Endothelial cell of umbilical vein (primary cell): ENCODE measurements around the gene ESF1. TPM values are rescaled to one million over a fixed set of nuclear protein-coding genes. Genes with fewer than 3 reads are reported as not detected.

Experiments used
- BruUV-seq: library from RNA; stranded (reverse); fragments of 400-500 nt; replicated peaks from 2 replicates; lab custom pipeline; 2021; lab: Mats Ljungman, UMichigan
- CTCF ChIA-PET: fragments of 300-600, 350-600 bp; sonication (Branson Sonifier 250); formaldehyde crosslinking; loops from one replicate; lab custom pipeline; 2021; ENCODE audit warnings: antibody characterized with exemption, inconsistent platforms; lab: Charles Lee
- POLR2A ChIA-PET: fragments of 300-600, 350-600 bp; sonication (Branson Sonifier 250); formaldehyde crosslinking; loops from one replicate; lab custom pipeline; 2021; ENCODE audit warnings: antibody characterized with exemption, inconsistent platforms; lab: Charles Lee
- DNase-seq: peaks from one replicate; pipeline ENCODE4 v3.0.0-alpha.2; 2011; ENCODE audit warnings: low read depth, low spot score
- FAIRE-seq: peaks from 2 replicates; lab custom pipeline; 2011; peaks lifted over from hg19 to GRCh38; lab: Jason Lieb, UNC
- H2AFZ ChIP-seq: 2 replicates; pipeline ENCODE4 v1.6.0; 2012; ENCODE audit warnings: low read depth, low read length, control low read depth, inconsistent platforms
- H3K27ac ChIP-seq: 2 replicates; pipeline ENCODE4 v1.5.1; 2011; ENCODE audit warnings: low read depth, mild to moderate bottlenecking, control low read depth, low read length, moderate library complexity; ENCODE audit not compliant: insufficient read depth
- H3K27me3 ChIP-seq, 2 experiments: 2 replicates each; pipeline versions ENCODE4 v1.6.0 to v1.6.1; 2011; ENCODE audit warnings: low read length in 2 of 2, mixed read lengths in 1 of 2; ENCODE audit not compliant: control insufficient read depth in 2 of 2, insufficient read depth in 2 of 2
- H3K36me3 ChIP-seq, 2 experiments: 2 replicates in 1 of 2; 3 replicates in 1 of 2; pipeline ENCODE4 v1.5.1; 2011; ENCODE audit warnings: low read length in 2 of 2, mild to moderate bottlenecking in 1 of 2, moderate library complexity in 1 of 2; ENCODE audit not compliant: control insufficient read depth in 2 of 2, insufficient read depth in 2 of 2; ENCODE audit errors: extremely low read depth in 1 of 2
- H3K4me1 ChIP-seq: 3 replicates; pipeline ENCODE4 v1.5.1; 2011; ENCODE audit warnings: mild to moderate bottlenecking, low read length; ENCODE audit not compliant: control insufficient read depth, insufficient read depth; ENCODE audit errors: extremely low read depth
- H3K4me2 ChIP-seq: 2 replicates; pipeline ENCODE4 v1.6.1; 2011; ENCODE audit warnings: low read length, control low read depth, mixed read lengths; ENCODE audit not compliant: insufficient read depth
- H3K4me3 ChIP-seq, 3 experiments: fragments of 200-600 bp in 1 of 3; sonication (generic), shearing (Covaris generic) in 1 of 3; replicated peaks in 1 of 3; 2 replicates each; pipeline ENCODE4 v1.5.1; 2011 to 2016; ENCODE audit warnings: control low read depth in 3 of 3, low read length in 3 of 3, mild to moderate bottlenecking in 2 of 3, inconsistent platforms in 1 of 3, low read depth in 1 of 3, moderate library complexity in 1 of 3; ENCODE audit not compliant: insufficient read depth in 1 of 3
- H3K79me2 ChIP-seq: 2 replicates; pipeline ENCODE4 v1.6.0; 2012; ENCODE audit warnings: low read length, inconsistent platforms; ENCODE audit not compliant: control insufficient read depth, insufficient read depth
- H3K9ac ChIP-seq: replicated peaks from 2 replicates; pipeline ENCODE3; 2011; ENCODE audit warnings: low read length, control low read depth; ENCODE audit not compliant: insufficient read depth; ENCODE audit errors: extremely low read depth
- H3K9me1 ChIP-seq: replicated peaks from 3 replicates; pipeline ENCODE4 v1.6.0; 2011; ENCODE audit warnings: mild to moderate bottlenecking, low read length; ENCODE audit not compliant: control insufficient read depth, insufficient read depth; ENCODE audit errors: extremely low read depth
- H3K9me3 ChIP-seq: replicated peaks from 2 replicates; pipeline ENCODE4 v1.5.1; 2012; ENCODE audit warnings: low read length, inconsistent platforms; ENCODE audit not compliant: control insufficient read depth, insufficient read depth
- H4K20me1 ChIP-seq: replicated peaks from 2 replicates; pipeline ENCODE3; 2011; ENCODE audit warnings: mild to moderate bottlenecking, low read length; ENCODE audit not compliant: control insufficient read depth, insufficient read depth; ENCODE audit errors: extremely low read depth
- EZH2 ChIP-seq: IDR thresholded peaks from 2 replicates; pipeline ENCODE4 v1.6.1; 2012; ENCODE audit warnings: borderline replicate concordance, low read depth, mild to moderate bottlenecking, moderate library complexity, low read length, inconsistent platforms; ENCODE audit not compliant: severe bottlenecking
- FOS ChIP-seq: IDR thresholded peaks from 2 replicates; pipeline ENCODE4 v1.6.1; 2011; ENCODE audit warnings: mild to moderate bottlenecking, low read length, moderate library complexity, borderline replicate concordance; ENCODE audit not compliant: insufficient read depth
- GATA2 ChIP-seq: IDR thresholded peaks from 2 replicates; pipeline ENCODE4 v1.7.0; 2011; ENCODE audit warnings: low read depth, mild to moderate bottlenecking, moderate library complexity, mixed read lengths, low read length; ENCODE audit not compliant: insufficient read length, insufficient read depth
- JUN ChIP-seq: IDR thresholded peaks from 2 replicates; pipeline ENCODE4 v1.6.1; 2011; ENCODE audit warnings: borderline replicate concordance, low read depth; ENCODE audit not compliant: insufficient read length, insufficient read depth
- MYC ChIP-seq: IDR thresholded peaks from one replicate; pipeline ENCODE4 v1.6.1; 2011; ENCODE audit warnings: mild to moderate bottlenecking, low read depth, low read length
- POLR2A ChIP-seq: IDR thresholded peaks from 2 replicates; pipeline ENCODE4 v1.6.1; 2012; ENCODE audit warnings: low read depth, mild to moderate bottlenecking, control low read depth, low read length
- POLR2AphosphoS5 ChIP-seq: IDR thresholded peaks from 2 replicates; pipeline ENCODE4 v1.6.1; 2012; ENCODE audit warnings: low read depth, mild to moderate bottlenecking, control low read depth, low read length, moderate library complexity; ENCODE audit not compliant: insufficient read depth
- dilution Hi-C: fragments of 300-500 bp; cut with MboI; formaldehyde crosslinking; loops from one replicate; pipeline ENCODE4 v1.15.0; 2019; ENCODE audit warnings: low sequenced_read_pairs; ENCODE audit not compliant: extremely low pct_ligation_motif_present
- intact Hi-C: fragments of 100-400 bp; cut with micrococcal nuclease; formaldehyde crosslinking; loops from one replicate; pipeline ENCODE4 v1.10.0; 2022
- polyA plus RNA-seq, 4 experiments: library from polyadenylated mRNA; depleted of rRNA in 3 of 4; stranded (reverse) in 3 of 4; unstranded in 1 of 4; fragments of >200 nt; gene quantifications; 2 replicates each; pipeline versions ENCODE4 v1.2.1 to v1.2.3, GENCODE V29; 2011 to 2012; ENCODE audit warnings: missing spikeins in 1 of 4
- total RNA-seq: library from RNA; stranded (reverse); gene quantifications from 2 replicates; pipeline ENCODE4 v1.2.3, GENCODE V29; 2021
- TF ChIP-seq, protein P1 (sequence below), 2 donors: IDR thresholded peaks; 1 replicate in 1 of 2; 2 replicates in 1 of 2; pipeline ENCODE4 v1.5.1; 2011; ENCODE audit warnings: low read length in 2 of 2, mild to moderate bottlenecking in 2 of 2, moderate library complexity in 2 of 2, control low read depth in 1 of 2, inconsistent platforms in 1 of 2, low read depth in 1 of 2; ENCODE audit not compliant: insufficient read depth in 1 of 2; ENCODE audit errors: extremely low read depth in 1 of 2
- TF ChIP-seq, protein P2 (sequence below): IDR thresholded peaks from 2 replicates; pipeline ENCODE4 v1.6.1; 2011; ENCODE audit not compliant: insufficient read depth, insufficient read length

The ESF1 gene
- total and polyA plus RNA-seq, 2 donors (not counting 3 experiments of a cell fraction or from before 2014, with no cell fraction given): 0.72 to 15.5 TPM

DNA sequence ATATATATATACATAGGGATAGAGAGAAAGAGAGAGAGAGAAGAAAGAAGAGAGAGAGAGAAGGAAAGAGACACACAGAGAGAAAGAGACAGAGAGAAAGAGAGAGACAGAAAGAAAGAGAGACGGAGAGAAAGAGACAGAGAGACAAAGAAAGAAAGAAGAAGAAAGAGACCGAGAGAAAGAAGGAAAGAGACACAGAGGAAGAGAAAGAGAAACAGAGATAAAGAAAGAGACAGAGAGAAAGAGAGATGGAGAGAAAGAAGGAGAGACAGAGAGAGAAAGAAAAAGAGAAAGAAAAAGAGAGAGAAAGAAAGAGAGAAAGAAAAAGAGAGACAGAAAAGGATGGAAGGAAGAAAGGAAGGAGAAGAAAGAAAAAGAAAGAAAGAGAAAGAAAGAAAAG is 99.1 kb downstream of the ESF1 start:
- Histone ChIP-seq H3K4me2 (no peak overlapping the region), H3K27me3 (no peaks in the 10 kb centered on the region), H3K4me3 (no peak overlapping the region), H3K9ac (no peak overlapping the region), H3K27ac (no peak overlapping the region), H2AFZ (no peak overlapping the region), H3K9me3 (no peaks in the 10 kb centered on the region), H3K36me3 (no peaks in the 10 kb centered on the region), H3K4me1 (no peaks in the 10 kb centered on the region), H4K20me1 (no peaks in the 10 kb centered on the region), H3K9me1 (no peaks in the 10 kb centered on the region), H3K79me2 (no peaks in the 10 kb centered on the region)
- no peak for FAIRE-seq
- CTCF ChIA-PET: no interaction called here
- DNase-seq: no peak
- no TSS peak for BruUV-seq
- POLR2A ChIA-PET: interaction anchor here (0.7 kb wide), 1 partner anchor 188 kb away, joined by 6 read pairs; no protein-coding TSS in a partner anchor
- intact Hi-C loops: no loop called here
- no peak for TF ChIP-seq JUN
- no peak for TF ChIP-seq EZH2
- no peak for TF ChIP-seq GATA2
- TF ChIP-seq MYC: no peak
- TF ChIP-seq, protein P1, sequence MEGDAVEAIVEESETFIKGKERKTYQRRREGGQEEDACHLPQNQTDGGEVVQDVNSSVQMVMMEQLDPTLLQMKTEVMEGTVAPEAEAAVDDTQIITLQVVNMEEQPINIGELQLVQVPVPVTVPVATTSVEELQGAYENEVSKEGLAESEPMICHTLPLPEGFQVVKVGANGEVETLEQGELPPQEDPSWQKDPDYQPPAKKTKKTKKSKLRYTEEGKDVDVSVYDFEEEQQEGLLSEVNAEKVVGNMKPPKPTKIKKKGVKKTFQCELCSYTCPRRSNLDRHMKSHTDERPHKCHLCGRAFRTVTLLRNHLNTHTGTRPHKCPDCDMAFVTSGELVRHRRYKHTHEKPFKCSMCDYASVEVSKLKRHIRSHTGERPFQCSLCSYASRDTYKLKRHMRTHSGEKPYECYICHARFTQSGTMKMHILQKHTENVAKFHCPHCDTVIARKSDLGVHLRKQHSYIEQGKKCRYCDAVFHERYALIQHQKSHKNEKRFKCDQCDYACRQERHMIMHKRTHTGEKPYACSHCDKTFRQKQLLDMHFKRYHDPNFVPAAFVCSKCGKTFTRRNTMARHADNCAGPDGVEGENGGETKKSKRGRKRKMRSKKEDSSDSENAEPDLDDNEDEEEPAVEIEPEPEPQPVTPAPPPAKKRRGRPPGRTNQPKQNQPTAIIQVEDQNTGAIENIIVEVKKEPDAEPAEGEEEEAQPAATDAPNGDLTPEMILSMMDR (IDR thresholded peaks at IDR 0.05; ENCODE audit: extremely low read depth in 1 of 2, insufficient read depth in 1 of 2, low read depth in 1 of 2, low read length in 2 of 2): no peak
- TF ChIP-seq, protein P2, sequence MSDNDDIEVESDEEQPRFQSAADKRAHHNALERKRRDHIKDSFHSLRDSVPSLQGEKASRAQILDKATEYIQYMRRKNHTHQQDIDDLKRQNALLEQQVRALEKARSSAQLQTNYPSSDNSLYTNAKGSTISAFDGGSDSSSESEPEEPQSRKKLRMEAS: no peak
- no peak for TF ChIP-seq FOS
- no peak for TF ChIP-seq POLR2AphosphoS5
- no peak for TF ChIP-seq POLR2A
- dilution Hi-C loops: no loop called here
